Middle frontal gyrus (tissue), 1 donor: ENCODE measurements around the gene VAV2.
"Not testable (repeated sequence)": the region's sequence is repeated elsewhere in the genome, so short reads cannot be mapped to it uniquely, and the experiment has no call there.

Experiments
- DNase-seq: peaks from one replicate; pipeline ENCODE4 v3.0.0-alpha.2; 2015; ENCODE audit warnings: low spot score; ENCODE audit errors: extremely low spot score

VAV2 gene

DNA sequence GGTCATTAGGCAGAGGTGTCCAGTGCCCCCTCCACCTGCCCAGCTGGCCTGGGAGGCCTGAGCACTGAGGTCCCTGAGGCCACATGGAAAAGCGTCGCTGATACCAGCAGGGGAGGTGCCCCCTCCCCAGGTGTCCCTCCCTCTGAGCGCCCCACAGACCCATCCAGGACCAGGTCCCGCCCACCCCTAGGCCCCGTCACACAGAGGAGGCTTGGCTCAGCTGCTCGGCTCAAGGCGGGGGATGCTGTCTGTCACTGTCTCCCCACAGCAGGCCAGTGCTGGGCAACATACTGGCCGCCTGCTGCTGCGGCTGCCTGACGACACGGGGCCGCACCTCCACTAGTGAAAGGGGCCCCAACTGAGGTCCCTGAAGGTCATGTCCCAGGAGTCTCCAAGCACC, 71.7 kb downstream of the VAV2 start:
- DNase-seq, result no peak

DNA sequence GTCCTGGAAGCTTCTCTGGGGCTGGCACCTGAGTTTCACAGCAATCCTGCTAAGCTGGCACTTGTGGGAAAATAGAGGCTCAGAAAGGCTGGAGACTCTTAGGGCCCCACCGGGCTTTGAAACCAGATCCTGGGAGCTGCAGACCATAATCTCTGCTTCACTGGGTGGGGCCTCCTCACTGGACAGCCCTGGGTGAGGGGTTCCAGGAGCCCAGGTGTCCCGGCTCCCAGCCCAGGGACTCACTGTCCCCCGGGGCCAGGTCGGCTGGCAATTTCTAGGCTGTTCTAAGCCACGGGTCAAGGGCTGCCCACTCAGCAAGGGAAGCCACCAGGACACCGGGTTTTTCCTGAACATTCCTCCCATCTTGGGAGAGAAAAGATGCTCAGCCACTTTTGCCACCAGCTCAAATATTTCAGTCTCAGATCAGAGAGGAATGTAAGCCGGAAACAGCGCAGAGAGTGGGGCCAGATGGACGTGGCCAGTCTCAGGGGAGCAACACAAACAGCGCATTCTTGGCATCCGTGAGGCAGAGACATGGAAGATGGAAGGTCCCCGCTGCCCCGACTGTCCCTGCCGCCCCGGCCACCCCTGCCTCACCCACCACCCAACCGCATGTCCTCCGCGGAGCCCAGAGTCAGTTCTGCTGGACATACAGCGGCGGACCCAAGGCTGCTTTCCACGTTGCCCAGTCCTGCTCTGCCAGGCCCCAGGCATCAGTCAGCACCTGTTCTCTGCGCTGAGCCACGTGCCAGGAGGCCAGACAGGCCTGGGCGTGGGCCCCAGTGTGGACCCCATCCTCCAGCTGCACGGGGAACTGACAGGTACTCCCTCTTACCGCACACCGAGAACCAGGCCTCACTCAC, 72.6 kb downstream of the VAV2 start:
- DNase-seq, result no peak

- DNase-seq, result no peak
These were observed 73.9 kb downstream of the VAV2 start for GRCh38 chr9:133918111-133918813.

DNA sequence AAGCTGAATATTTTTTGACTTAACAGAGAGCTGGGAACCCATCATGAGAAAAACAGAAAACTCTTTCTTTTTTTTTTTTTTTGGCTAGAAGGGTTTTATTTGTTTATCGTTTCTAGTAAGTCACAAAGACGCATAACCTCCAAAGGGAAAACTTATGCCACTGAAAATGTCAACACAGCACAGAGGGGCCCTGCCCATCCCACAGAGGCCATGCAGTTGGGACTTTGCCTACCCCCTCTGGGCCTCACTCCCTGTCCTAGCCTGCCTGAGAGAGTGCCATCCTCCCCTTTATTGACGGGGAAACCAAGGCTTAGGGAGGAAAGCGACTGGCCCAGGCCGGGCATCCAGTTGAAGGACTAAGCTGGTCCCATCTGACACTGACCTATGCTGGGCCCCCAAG, 74.7 kb downstream of the VAV2 start:
- no peak for DNase-seq

DNA sequence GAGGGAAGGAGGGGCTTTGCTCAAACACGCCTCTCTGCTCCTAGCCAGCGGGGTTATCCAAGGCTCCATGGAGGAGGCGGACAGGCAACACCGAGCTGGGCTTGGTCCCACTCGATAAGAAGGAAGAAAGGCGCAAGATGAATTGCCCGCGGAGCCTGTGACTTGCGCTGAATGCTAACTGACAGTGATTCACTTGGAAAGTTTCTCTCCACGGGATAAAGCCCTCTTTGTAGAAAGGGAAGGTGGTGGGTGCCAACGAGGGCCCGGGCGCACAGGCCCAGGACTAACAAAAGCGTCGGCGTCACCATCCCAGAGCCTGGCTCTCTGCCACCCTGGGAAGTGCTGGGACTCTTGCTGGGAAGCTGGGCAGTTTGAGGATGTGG, 76.0 kb downstream of the VAV2 start:
- peak; percentile 63 for DNase-seq

GRCh38 chr9:133915534-133916158, 76.5 kb downstream of the VAV2 start:
- no peak for DNase-seq

DNA sequence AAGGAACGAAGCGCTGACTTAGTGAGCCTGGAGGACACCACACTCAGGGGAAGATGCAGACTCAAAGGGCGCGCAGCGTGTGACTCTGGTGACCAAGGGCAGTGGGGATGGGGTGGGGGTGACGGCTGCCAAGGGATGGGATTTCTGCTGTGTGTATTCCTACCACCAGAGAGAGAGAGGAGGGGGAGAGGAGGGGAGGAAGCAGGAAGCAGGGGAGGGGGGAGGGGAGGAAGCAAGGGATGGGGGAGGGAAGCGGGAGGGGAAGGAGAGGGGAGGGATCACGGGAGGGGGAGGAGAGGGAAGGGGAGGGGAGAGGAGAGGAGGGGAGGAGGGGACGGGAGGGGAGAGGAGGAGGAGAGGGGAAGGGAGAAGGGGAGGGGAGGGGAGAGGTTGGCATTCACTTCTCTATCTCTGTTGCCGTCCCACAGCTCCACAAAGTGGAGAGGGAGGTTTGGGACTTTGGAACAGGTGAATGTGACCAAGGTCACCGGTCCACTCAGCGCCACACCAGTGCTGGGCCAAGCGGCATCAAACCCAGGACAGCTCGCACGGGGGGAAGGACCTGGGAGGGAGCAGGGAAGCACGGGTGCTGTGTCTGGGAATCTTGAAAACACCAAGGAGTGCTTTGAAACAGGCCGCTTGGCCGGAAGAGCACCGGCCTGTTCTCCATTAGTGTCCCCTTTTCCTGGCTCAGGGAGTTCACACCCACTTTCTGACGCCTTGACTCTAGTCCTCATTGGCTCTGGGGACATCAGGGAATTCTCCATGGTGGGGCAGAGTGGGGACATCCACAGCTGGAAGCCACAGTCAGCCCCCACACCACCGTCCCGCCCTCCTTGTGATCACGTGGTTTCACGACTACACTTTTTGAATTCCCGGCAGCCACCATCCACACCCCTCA, 77.4 kb downstream of the VAV2 start:
- DNase-seq, result no peak

GRCh38 chr9:133913571-133914369, 78.4 kb downstream of the VAV2 start:
- DNase-seq, result no peak

DNA sequence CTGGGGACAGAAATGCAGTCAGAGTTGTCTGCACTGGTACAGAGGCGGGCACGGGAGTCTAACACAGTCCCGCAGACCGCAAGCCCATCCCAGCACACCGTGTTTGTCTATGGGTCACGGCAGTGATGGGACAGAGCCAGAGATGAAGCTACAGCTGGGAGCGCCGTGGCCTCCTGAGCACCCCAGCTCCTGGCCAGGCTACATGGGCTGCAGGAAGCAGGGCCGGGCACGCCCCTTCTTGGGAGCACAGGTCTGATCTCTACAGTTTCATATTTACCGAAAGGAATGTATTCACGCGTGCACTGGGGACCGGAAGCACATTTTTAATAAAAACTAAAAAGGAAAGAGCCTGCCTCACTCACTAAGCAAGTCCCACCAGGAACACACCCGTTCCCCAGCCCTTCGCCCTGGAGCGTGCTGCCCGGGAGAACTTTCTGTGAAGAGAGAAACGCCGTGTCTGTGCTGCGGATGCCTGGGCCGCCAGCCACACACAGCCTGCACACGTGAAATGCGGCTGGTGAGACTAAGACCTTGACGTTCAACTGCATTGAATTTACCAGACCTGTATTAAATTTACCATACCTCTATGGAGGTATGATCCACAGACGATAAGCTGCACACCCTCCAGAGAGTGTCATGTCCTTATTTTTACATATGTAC, 81.1 kb downstream of the VAV2 start:
- DNase-seq, result no peak

- DNase-seq, result no peak
These were observed 84.9 kb downstream of the VAV2 start for GRCh38 chr9:133906932-133907910.

DNA sequence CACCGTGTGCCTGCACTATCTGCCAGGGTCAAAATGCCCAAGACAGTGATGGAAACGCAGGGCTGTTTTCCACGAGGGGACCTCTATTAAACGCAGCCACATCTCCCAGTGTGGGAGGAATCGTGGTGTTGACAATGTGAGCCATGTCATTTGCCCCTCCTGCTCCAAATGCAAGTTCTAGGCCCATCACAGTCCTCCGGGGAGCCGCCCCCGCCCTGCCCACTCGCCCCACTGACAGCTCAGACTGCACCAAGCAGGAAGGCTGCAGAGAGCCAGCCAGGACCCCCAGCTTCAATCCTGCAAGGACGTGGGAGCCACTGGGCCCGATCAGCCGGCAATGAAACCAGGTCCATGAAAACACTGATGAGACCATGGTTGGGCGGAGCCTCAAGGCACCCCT, 85.9 kb downstream of the VAV2 start:
- DNase-seq, result no peak

DNA sequence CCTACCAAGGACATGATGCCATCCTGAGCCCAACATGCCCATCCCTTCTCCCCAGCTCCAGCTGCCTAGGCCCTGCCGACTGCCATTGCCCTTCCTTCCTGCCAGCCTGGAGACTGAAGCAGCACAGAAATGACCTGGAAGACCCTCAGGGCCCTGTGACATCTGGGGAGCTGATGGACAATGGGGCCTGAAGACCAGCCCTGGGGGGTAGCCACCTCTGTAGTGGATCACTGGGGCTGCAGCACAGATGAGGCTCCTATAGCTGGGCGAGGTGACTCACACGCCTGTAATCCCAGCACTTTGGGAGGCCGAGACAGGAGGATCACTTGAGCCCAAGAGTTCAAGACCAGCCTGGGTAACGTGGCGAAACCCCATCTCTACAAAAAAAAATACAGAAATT, 86.6 kb downstream of the VAV2 start:
- no peak for DNase-seq

DNA sequence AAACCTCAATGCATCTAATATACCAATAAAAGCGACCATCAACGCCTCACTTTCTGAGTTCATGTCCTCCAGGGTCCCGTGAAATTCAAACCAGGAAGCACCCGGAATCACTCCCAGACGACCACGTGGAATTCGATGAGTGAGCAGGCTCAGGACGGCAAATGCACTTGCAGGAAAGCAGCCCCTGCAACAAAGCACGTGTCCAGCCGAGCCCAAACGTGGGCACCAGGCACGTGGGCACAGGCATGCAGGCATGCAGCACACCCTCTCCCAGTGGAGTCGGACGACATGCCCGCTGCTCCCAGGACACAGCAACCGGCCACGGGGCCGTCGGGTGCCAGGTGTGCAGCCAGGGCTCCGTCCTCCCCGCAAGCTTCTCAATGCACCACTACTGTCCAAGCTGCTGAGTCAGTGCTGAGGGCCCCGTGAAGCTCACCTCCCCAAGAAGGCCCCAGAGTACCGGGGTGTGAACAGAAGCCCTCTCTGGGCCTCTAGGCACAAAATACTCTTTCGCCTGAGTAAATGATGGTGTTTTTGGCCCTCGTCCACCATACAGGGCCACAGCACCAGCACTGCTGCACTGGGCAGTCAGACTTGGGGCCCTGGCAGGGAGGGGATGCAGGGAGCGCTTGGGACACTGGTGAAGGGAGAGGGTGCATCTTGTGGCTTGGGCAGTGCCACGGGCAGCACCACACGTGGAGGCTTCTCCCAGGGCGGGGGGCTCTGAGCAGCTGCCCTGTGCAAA, 87.6 kb downstream of the VAV2 start:
- no peak for DNase-seq

DNA sequence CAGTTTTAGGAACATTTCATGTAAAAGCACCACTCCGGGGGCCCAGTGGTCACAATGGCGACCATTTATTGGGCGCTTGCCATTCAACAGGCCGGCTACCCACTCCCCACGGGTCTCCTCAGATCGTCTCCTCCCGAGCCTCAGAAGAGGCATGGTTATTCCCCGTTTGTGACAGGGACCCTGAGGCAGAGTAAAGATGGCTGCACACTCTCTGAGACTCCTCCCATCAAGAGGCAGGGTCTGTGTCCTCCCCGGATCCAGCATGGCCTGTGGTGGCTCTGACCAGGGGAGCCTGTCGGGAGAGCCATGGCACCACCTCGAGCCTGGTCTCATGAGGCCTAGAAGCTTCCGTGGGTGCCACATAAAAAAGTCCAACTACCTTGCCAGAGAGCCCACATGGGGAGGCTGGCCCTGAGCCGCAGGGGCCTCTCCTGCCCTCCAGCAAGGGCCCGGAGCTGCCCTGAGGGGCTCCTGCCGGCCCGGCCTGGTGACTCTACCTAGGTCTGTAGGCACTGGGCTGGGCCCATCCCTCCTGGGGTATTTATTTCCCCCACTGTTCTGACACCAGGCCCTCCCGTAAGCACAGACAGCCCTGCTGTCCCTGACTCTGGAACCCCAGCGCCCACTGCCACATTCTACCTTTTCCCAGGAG, 90.8 kb downstream of the VAV2 start:
- no peak for DNase-seq

GRCh38 chr9:133897675-133898074, 94.4 kb downstream of the VAV2 start:
- no peak for DNase-seq

DNA sequence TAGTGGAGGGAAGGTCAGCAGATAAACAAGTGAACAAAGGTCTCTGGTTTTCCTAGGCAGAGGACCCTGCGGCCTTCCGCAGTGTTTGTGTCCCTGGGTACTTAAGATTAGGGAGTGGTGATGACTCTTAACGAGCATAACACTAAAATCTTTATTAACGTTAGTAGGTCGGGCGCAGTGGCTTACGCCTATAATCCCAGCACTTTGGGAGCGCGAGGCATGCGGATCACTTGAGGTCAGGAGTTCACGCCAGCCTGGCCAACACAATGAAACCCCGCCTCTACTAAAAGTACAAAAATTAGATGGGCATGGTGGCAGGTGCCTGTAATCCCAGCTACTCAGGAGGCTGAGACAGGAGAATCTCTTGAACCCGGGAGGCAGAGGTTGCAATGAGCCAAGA, 96.1 kb downstream of the VAV2 start:
- DNase-seq, result not testable (repeated sequence)

DNA sequence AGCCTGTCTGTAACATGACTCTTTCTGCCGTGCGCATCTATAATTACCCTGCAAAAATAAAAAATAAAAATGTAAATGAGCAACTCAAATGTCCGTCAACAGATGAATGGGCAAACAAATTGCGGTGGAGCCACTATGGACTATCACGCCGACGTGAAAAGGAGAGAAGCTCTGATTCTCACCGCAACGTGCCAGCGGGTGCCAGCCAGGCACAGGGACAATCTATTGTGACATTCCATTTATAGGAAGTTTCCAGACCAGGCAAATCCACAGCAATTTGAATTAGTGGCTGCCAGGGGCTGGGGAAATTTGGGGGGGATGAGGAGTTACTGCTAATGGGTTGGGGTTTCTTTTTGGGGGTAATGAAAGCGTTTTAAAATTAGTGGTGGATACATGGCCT, 96.8 kb downstream of the VAV2 start:
- no peak for DNase-seq
